ENCODE data around the gene MND1.

DNA sequence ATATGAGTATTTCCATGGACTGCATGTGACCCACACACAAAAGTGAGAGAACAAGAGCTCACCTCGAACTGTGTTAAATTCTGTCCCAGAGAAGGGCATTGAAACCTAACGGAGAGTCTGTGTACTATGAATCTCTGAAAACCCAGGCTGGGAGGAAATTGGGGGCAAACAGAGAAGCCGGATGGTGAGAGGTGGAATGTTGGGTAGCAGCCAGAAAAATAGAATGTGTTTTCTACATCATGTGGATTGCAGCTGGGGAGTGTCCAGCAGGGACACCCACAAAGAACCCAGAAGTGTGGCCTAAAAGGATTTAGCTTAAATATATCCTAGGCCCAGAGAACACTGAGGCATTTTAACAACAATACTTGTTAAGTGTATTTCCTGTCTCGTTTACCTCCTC, 38.6 kb downstream of the MND1 start:
- TF ChIP-seq POLR2A (IDR thresholded peaks at IDR 0.05; ENCODE audit: low read length), result no peak
- no peak for TF ChIP-seq GATA1 (IDR thresholded peaks at IDR 0.05; ENCODE audit: low read depth, low read length)

All from erythroblast (primary cell).